HG03039 (cell line): Measurements from ENCODE around the gene TRAF3IP1.

ENCODE experiments used
- ATAC-seq: cut with Tn5 transposase; IDR thresholded peaks from one replicate; pipeline ENCODE4 v1.9.1; 2021; ENCODE audit warnings: mild to moderate bottlenecking, moderate library complexity; ENCODE audit not compliant: unreplicated experiment

TRAF3IP1 gene

GRCh38 chr2:238378230-238379095 lies 58.1 kb downstream of the TRAF3IP1 start:
- no peak for ATAC-seq

DNA sequence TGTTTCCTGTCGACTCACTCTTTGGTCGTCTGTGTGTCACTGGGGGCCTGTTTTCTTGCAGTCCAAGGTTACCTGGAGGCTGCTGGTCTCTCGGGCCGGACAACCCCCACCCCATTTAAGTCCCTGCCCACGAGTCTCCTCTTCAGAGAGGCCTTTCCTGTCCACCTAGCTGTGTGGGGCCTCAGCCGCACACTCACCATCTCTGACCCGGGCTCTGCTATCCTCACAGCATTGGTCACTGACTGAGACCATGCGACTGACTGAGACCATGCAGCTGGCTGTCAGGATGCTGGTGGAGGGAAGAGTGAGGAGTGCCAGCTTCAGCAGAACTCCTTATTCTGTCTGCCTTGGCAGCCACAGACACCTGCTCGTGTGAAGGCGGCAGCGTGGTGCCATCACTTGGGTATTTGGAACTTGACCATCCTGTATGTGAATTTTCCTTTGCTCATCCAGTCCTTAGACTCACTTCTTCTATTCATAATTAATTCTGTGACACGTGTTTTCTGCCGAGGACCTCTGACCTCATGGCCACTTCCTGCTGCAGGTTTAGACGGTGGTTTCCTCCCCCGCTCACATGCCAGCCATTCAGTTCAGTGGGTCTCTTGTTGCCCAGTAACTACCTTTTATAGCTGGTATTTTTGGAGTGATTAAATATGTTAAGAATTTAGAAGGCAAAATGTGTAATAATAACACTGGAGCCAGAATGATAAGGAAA lies 58.9 kb downstream of the TRAF3IP1 start:
- ATAC-seq = no peak

- no peak for ATAC-seq
Observed at GRCh38 chr2:238380336-238380735, 60.0 kb downstream of the TRAF3IP1 start.

DNA sequence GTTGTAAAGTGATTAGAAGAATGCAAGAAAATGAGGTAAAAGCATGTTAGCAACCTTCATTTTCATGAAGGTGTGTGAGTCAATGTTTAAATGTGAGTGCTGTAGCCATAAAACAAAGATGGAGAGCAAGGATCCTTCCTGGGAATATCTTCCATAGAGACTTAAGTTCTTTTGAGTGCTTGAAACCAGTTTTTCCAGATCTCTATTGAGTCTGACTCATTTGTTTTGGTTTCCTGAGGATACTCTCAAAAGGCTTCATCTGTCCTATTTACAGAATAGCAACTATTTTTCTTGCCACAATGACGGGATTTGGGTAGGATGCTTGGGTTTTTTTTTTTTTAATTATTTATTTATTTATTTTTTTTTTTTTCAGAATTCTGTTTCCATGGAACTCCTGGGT lies 60.5 kb downstream of the TRAF3IP1 start:
- no peak for ATAC-seq

- ATAC-seq = no peak
Observed at GRCh38 chr2:238381341-238382115, 61.2 kb downstream of the TRAF3IP1 start.

- no peak for ATAC-seq
Observed at GRCh38 chr2:238382381-238382781, 62.1 kb downstream of the TRAF3IP1 start.

DNA sequence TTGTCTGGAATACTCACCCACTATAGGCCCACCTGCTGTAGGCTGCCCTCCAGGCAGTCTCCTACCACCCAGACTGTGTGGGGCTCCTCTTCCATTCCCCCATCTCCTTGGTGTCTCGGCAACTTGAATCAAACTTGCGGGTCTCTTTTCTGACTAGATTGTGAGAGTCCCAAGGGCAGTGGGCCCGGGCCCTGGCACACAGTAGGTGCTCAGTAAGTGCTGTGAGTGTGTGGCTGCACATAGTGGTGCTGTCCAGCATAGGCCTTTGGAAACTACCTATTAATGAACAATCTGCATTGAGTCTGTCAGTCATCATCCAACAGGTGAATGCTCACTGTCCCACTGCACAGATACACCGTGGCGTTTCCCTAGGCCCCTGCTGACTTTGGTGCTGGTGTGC lies 62.8 kb downstream of the TRAF3IP1 start:
- ATAC-seq = no peak

DNA sequence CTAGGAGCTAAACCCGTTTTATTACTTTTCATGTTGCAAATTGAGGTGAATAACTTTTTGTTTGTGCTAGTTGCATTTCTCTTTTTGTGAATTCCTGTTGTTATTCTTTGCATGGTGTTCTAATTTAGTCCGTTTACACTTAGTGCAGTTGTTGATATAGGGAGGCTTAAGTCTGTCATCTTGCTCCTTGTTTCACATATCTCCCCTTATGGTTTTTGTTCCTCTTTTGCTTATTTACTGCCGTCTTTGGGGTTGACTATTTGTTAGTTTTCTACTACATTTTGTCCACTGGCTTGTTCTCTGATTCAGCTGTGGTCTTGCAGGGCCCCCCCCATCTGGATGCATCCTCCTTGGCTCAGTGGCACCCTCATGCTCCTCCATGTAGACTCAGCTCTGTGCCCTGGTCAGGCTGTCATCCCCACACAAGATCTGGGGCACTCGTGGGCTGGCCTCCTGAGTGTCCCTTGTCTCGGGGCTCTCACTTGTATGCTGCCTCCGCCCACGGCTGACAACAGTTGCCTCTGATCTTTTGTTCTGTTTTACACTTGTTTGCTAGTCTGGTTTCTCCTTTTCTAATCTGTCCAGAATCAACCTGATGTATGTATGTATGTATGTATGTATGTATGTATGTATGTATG lies 63.5 kb downstream of the TRAF3IP1 start:
- no peak for ATAC-seq

DNA sequence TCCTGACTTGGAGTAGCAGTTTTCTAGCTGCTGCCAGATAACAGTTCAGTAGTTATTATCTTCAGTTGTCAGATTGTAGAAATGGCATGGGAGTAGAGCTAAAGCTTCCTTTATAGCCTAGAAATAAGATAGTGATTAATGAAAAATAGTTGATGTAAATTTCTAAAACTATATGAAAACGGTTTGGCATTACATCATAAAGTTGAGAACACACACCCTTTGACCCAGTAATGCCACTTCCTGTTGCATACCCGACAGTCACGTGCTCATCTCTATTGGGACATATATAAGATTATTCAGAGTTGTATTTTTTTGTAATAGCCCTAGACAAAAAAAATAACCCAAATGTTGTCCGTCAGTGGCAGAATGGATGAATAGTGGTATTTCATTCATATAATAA lies 67.0 kb downstream of the TRAF3IP1 start:
- no peak for ATAC-seq

- ATAC-seq = no peak
Observed at GRCh38 chr2:238388794-238389193, 68.5 kb downstream of the TRAF3IP1 start.

DNA sequence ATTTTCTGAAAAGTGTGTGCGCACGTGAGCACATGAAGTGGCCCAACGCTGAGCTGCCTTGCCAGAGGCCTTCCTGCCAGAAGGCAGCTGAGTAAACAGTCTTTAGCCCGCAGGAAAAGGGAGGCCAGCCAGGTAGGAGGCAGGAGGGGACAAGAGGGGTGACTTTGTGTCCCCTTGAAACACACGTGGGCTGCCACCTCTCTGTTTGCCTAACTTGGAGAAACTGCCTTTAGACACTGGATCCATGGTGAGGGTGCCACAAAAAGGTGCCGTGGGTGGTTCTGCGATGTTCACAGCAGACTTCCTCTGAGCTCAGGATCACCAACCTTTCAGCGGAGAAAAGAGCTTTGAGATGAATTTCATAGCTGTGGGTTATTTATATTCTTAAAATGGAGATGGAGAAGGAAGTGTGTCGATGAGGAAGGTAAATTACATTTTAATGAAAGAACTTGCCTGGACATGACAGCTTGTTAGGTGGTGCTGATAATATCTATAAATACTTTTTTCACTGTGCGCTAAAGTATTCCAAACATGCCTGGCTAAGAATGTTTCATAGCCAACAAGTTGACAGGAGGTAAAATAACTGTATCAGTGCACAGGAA lies 69.8 kb downstream of the TRAF3IP1 start:
- no peak for ATAC-seq

- ATAC-seq = no peak
Observed at GRCh38 chr2:238391042-238391689, 70.8 kb downstream of the TRAF3IP1 start.

- ATAC-seq = no peak
Observed at GRCh38 chr2:238396663-238397062, 76.3 kb downstream of the TRAF3IP1 start.

DNA sequence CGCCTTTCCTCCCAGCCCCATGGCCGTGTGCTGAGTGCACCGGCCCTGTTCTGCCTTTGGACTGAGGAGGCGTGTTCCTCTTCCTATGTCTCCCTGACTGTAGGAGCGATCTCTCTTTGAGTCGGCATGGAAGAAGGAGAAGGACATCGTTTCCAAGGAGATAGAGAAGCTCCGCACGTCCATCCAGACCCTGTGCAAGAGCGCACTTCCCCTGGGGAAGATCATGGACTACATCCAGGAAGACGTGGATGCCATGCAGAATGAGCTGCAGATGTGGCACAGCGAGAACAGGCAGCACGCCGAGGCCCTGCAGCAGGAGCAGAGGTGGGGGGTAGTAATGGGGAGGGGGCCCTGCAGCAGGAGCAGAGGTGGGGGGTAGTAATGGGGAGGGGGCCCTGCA lies 77.0 kb downstream of the TRAF3IP1 start:
- ATAC-seq = no peak

- ATAC-seq = no peak
Observed at GRCh38 chr2:238398577-238398976, 78.3 kb downstream of the TRAF3IP1 start.

DNA sequence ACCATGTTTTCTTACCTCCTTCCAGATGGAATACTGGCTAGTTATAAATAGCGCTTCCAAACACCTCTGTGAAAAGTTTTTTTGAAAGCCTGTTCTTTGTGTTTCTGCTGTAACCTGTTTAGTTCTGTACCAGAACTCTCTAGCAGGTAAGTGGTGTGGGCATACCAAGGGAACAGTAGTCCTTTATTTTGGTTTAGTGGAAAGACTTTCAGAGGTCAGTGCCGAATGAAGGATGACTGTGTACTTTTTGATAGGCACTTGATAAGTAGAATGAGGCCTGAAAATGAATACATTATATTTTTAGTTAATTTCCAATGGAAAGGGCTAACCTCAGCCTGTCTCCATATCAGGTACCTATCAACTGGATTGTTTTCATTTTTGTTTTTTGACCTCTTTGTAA lies 78.8 kb downstream of the TRAF3IP1 start:
- ATAC-seq = no peak

DNA sequence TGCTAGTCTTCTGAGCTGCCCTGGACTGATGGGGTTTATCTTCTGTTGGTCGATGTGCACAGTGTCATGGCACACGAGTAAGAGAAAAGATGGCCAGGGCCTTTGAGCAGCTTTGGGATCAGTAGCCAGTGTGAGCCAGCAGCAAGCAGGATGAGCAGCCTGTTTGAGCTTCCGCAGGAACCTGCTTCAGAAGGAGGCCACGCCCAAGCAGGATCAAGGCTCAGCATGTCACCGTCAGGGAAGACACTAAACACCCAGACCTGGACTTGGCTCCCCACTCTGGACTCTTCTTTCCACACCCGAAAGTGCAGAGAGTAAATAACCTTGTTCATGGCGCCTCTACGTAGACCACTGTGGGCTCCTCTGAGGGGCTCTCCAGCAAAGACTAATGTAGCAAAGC lies 81.2 kb downstream of the TRAF3IP1 start:
- no peak for ATAC-seq

GRCh38 chr2:238403632-238404405 lies 83.5 kb downstream of the TRAF3IP1 start:
- ATAC-seq = no peak
